MM.1S (cell line): Measurements from ENCODE around the gene TAS2R60.

Experiments
- DNase-seq: peaks from one replicate; pipeline ENCODE4 v3.0.0-alpha.2; 2015
- H2AFZ ChIP-seq: fragments of 300-600 bp; sonication (generic); 2 replicates; pipeline ENCODE4 v1.6.0; 2016; ENCODE audit warnings: antibody characterized with exemption, low read length
- H3F3A ChIP-seq: fragments of 300-600 bp; sonication (generic); 2 replicates; pipeline ENCODE4 v1.6.1; 2016; ENCODE audit warnings: mild to moderate bottlenecking, antibody characterized with exemption, low read length, moderate library complexity, mixed read lengths; ENCODE audit not compliant: insufficient read depth
- H3K27ac ChIP-seq: fragments of 300-600 bp; sonication (generic); 2 replicates; pipeline ENCODE4 v1.5.1; 2016; ENCODE audit warnings: mild to moderate bottlenecking, low read length
- H3K27me3 ChIP-seq: fragments of 300-600 bp; sonication (generic); replicated peaks from 2 replicates; pipeline ENCODE4 v1.6.0; 2016; ENCODE audit warnings: low read length; ENCODE audit not compliant: insufficient read depth
- H3K36me3 ChIP-seq: fragments of 300-600 bp; sonication (generic); replicated peaks from 2 replicates; pipeline ENCODE4 v1.6.1; 2016; ENCODE audit warnings: mild to moderate bottlenecking, low read length, mixed read lengths; ENCODE audit not compliant: insufficient read depth
- H3K4me1 ChIP-seq: fragments of 300-600 bp; sonication (generic); 2 replicates; pipeline ENCODE4 v1.6.1; 2016; ENCODE audit warnings: low read length, mixed read lengths
- H3K4me2 ChIP-seq: fragments of 300-600 bp; sonication (generic); 2 replicates; pipeline ENCODE4 v1.6.0; 2016; ENCODE audit warnings: low read depth, low read length
- H3K4me3 ChIP-seq: fragments of 300-600 bp; sonication (generic); 2 replicates; pipeline ENCODE4 v1.5.1; 2016; ENCODE audit warnings: low read length, mixed read lengths
- H3K79me2 ChIP-seq: fragments of 300-600 bp; sonication (generic); 2 replicates; pipeline ENCODE4 v1.6.1; 2016; ENCODE audit warnings: mixed run types, low read length, mixed read lengths
- H3K9ac ChIP-seq: fragments of 300-600 bp; sonication (generic); 2 replicates; pipeline ENCODE4 v1.6.1; 2016; ENCODE audit warnings: low read length, mixed read lengths
- H3K9me2 ChIP-seq: fragments of 300-600 bp; sonication (generic); replicated peaks from 2 replicates; pipeline ENCODE4 v1.6.1; 2016; ENCODE audit warnings: mild to moderate bottlenecking, low read length, mixed read lengths; ENCODE audit not compliant: insufficient read depth
- H3K9me3 ChIP-seq: fragments of 300-600 bp; sonication (generic); replicated peaks from 2 replicates; pipeline ENCODE4 v1.6.1; 2016; ENCODE audit warnings: mild to moderate bottlenecking, low read length, mixed read lengths; ENCODE audit not compliant: insufficient read depth
- H4K20me1 ChIP-seq: fragments of 300-600 bp; sonication (generic); 2 replicates; pipeline ENCODE4 v1.6.1; 2016; ENCODE audit warnings: mild to moderate bottlenecking, low read length, moderate library complexity, mixed read lengths; ENCODE audit not compliant: insufficient read depth
- EZH2 ChIP-seq: fragments of 300-600 bp; sonication (generic); optimal IDR thresholded peaks from 2 replicates; pipeline ENCODE3; 2017; ENCODE audit warnings: low read depth, mild to moderate bottlenecking, antibody characterized with exemption, low read length, mixed read lengths
- EZH2phosphoT487 ChIP-seq: fragments of 300-600 bp; sonication (generic); IDR thresholded peaks from 2 replicates; pipeline ENCODE4 v1.6.1; 2018; ENCODE audit warnings: antibody characterized with exemption, low read length
- TF ChIP-seq, protein P1 (sequence below): fragments of 300-600 bp; sonication (generic); IDR thresholded peaks from 2 replicates; pipeline ENCODE4 v1.5.1; 2016; ENCODE audit warnings: antibody characterized with exemption, low read length, mixed read lengths

Gene TAS2R60

DNA sequence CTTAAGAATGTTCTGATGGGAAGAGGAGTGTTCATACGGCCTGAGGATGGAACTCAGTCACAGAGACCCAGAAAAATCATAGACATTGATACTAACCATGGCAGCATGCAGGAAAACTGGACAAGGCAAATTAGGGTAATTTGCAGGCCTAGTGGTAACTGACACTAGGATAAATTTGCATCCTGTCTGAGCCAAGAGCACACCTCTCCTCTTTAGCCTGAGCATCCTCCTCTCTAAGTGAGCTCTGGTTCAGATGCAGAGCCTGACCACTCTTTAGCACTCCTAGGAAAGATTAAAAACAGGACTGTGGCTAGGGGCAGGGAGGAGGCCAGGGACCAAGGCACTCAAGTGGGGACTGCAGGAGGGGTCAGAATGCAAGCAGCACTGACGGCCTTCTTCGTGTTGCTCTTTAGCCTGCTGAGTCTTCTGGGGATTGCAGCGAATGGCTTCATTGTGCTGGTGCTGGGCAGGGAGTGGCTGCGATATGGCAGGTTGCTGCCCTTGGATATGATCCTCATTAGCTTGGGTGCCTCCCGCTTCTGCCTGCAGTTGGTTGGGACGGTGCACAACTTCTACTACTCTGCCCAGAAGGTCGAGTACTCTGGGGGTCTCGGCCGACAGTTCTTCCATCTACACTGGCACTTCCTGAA lies 34.4 kb downstream of the TAS2R60 start, which contains the start of gene TAS2R41:
Gene TAS2R41, plus strand, starts transcription at position 373 of the 650 bp plus-strand sequence. Its CDS starts 0 bp downstream, at position 373.
- Histone ChIP-seq H3K36me3 (no peaks in the 10 kb centered on the region), H3K4me3 (no peak within 1 kb of the TSS), H2AFZ (no peak within 1 kb of the TSS)

DNA sequence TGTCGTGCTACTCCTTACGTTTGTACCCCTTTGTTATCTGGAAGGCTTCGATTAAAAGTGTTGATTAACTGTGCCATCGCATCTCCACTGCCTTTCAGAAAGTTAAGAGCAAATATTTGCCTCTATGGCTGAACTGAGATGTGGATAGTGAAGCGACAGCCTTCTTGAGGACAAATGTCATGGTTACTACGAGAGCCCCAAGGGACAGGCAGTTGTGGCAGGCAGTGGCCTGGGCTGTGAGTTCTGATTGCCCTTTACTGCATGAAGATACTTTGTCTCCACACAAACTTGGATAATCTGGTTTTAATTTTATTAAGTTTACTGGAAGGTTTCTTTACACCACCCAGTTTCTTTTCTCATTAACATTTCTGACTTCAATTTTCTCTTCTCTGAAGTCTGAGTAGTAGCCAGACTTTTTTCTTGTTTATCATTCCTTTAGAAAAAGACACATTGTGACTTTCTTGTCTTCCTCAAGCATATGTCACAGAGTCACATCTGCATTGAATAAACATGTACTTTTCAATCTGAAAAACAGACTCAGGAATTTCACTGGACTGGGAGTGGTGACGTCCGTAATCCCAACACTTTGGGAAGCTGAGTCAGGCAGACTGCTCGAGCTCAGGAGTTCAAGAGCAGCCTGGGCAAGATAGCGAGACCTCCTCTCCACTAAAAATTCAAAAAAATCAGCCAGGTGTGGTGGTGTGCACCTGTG lies 36.0 kb downstream of the TAS2R60 start:
- no peaks in the 10 kb centered on the region for H3F3A ChIP-seq
- H3K4me1 ChIP-seq: no peaks in the 10 kb centered on the region
- H3K4me3 ChIP-seq: no peak overlapping the region
- no peak overlapping the region for H2AFZ ChIP-seq
- no peak overlapping the region for H3K9ac ChIP-seq
- no peak overlapping the region for H3K27ac ChIP-seq
- H3K27me3 ChIP-seq: no peaks in the 10 kb centered on the region
- H3K9me3 ChIP-seq: no peaks in the 10 kb centered on the region
- no peaks in the 10 kb centered on the region for H3K9me2 ChIP-seq
- H3K79me2 ChIP-seq: no peaks in the 10 kb centered on the region
- H3K4me2 ChIP-seq: no peak overlapping the region
- no peak for DNase-seq
- TF ChIP-seq EZH2phosphoT487 (no peak), EZH2 (no peak)
- TF ChIP-seq, protein P1, sequence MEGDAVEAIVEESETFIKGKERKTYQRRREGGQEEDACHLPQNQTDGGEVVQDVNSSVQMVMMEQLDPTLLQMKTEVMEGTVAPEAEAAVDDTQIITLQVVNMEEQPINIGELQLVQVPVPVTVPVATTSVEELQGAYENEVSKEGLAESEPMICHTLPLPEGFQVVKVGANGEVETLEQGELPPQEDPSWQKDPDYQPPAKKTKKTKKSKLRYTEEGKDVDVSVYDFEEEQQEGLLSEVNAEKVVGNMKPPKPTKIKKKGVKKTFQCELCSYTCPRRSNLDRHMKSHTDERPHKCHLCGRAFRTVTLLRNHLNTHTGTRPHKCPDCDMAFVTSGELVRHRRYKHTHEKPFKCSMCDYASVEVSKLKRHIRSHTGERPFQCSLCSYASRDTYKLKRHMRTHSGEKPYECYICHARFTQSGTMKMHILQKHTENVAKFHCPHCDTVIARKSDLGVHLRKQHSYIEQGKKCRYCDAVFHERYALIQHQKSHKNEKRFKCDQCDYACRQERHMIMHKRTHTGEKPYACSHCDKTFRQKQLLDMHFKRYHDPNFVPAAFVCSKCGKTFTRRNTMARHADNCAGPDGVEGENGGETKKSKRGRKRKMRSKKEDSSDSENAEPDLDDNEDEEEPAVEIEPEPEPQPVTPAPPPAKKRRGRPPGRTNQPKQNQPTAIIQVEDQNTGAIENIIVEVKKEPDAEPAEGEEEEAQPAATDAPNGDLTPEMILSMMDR: no peak
- H3K36me3 ChIP-seq: no peaks in the 10 kb centered on the region
- no peaks in the 10 kb centered on the region for H4K20me1 ChIP-seq

More for the DNA sequence above, 34.4 kb downstream of the TAS2R60 start, which contains the start of gene TAS2R41:
- no peak within 1 kb of the TSS for H3K4me2 ChIP-seq
- H3K9me2 ChIP-seq: no peaks in the 10 kb centered on the region
- no peak for DNase-seq
- no peaks in the 10 kb centered on the region for H3K9me3 ChIP-seq
- TF ChIP-seq EZH2 (no peak), EZH2phosphoT487 (no peak)
- TF ChIP-seq, protein P1: no peak
- no peaks in the 10 kb centered on the region for H4K20me1 ChIP-seq
- H3K79me2 ChIP-seq: no peaks in the 10 kb centered on the region
- H3K9ac ChIP-seq: no peak within 1 kb of the TSS
- no peaks in the 10 kb centered on the region for H3K4me1 ChIP-seq
- H3K27ac ChIP-seq: no peak within 1 kb of the TSS
- H3K27me3 ChIP-seq: no peaks in the 10 kb centered on the region
- H3F3A ChIP-seq: no peaks in the 10 kb centered on the region

DNA sequence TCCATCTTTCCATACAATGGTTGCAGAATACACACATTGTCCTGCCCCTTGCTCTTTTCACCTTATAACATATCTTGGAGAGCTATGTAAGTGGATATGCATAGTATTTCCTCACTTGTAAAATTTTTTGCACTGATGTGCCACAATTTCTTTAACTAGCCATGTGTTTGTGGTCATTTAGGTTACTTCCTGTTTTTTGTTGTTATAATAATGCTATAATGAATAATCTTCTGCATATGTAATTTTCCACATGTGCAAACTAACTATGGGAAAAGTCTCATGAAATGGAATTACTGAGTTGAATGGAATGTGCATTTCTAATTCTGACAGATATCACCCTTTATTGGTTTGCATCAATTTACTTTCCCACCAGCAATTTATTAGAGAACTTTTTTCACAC lies 37.2 kb downstream of the TAS2R60 start:
- Histone ChIP-seq H3K27me3 (no peaks in the 10 kb centered on the region), H4K20me1 (no peaks in the 10 kb centered on the region), H3K9ac (no peak overlapping the region), H3K27ac (no peak overlapping the region), H3K9me2 (no peaks in the 10 kb centered on the region), H3K4me2 (no peak overlapping the region), H3K36me3 (no peaks in the 10 kb centered on the region), H3F3A (no peaks in the 10 kb centered on the region), H3K4me3 (no peak overlapping the region), H2AFZ (no peak overlapping the region), H3K9me3 (no peaks in the 10 kb centered on the region), H3K79me2 (no peaks in the 10 kb centered on the region), H3K4me1 (no peaks in the 10 kb centered on the region)
- no peak for DNase-seq
- TF ChIP-seq, protein P1: no peak
- TF ChIP-seq EZH2phosphoT487 (no peak), EZH2 (no peak)
